KOPT-K1 (cell line): ENCODE measurements around the gene COL9A1.
"Not testable (repeated sequence)": the region's sequence is repeated elsewhere in the genome, so short reads cannot be mapped to it uniquely, and the experiment has no call there.

Experiments
- H3K27ac ChIP-seq: fragments of 200-600 bp; sonication (generic); 2 replicates; pipeline ENCODE4 v1.5.1; 2016; ENCODE audit warnings: antibody characterized with exemption, mild to moderate bottlenecking, low read depth, low read length; ENCODE audit not compliant: poor library complexity, severe bottlenecking
- H3K36me3 ChIP-seq: fragments of 200-600 bp; sonication (generic); 2 replicates; pipeline ENCODE4 v1.5.1; 2017; ENCODE audit warnings: antibody characterized with exemption, mild to moderate bottlenecking, low read length, moderate library complexity; ENCODE audit not compliant: insufficient read depth
- H3K9me3 ChIP-seq: fragments of 200-600 bp; sonication (generic); 2 replicates; pipeline ENCODE4 v1.5.1; 2017; ENCODE audit warnings: antibody characterized with exemption, low read length, mild to moderate bottlenecking; ENCODE audit not compliant: insufficient read depth, poor library complexity, severe bottlenecking

COL9A1 gene

GRCh38 chr6:70309243-70309642, 6.4 kb upstream of the COL9A1 start:
- Histone ChIP-seq H3K36me3 (no peaks in the 10 kb centered on the region), H3K9me3 (no peaks in the 10 kb centered on the region), H3K27ac (no peak overlapping the region)

GRCh38 chr6:70308142-70308541, 5.3 kb upstream of the COL9A1 start:
- H3K9me3 ChIP-seq, H3K27ac ChIP-seq, H3K36me3 ChIP-seq: not testable (repeated sequence)

- Histone ChIP-seq H3K36me3 (no peaks in the 10 kb centered on the region), H3K9me3 (no peaks in the 10 kb centered on the region), H3K27ac (no peak overlapping the region)
These were observed 4.1 kb upstream of the COL9A1 start for GRCh38 chr6:70307008-70307407.

DNA sequence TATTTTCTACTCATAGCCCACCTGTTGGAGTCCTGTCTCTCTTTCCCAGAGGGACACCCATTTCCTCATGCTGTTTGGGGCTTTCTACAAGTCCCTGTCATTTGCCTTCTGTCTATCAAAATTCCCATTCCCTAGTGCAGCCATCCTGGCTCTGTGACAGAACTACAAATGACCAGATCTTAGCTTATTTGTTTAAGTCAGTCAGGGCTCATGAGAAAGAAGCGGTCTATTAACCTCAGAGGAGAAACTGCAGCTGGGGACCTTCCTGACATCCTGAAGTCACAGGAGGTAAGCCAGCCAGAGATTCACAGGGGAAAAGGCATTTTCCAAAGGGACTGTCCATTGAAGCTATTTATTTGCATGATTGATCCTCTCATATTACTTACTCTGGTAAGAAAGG, 1.7 kb upstream of the COL9A1 start:
- no peaks in the 10 kb centered on the region for H3K36me3 ChIP-seq
- no peak overlapping the region for H3K27ac ChIP-seq
- no peaks in the 10 kb centered on the region for H3K9me3 ChIP-seq

DNA sequence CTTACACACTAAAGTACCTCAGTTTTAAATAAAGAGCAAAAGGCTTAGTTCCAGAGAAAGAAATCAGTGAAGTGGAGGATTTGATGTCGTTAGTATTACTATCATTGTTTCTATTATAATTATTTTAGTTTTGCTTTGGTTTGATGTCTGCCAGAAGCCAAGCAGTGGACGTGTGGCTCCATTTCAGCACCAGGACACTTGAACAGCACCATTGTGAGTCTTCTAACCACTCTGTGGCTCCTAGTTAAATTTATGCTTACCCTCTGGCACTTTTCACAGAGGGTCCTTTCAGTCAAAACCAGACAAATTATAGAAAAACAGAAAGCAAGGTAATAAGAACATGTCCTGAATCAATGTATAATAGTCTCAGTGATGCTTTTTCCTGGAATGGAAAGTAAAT, 3.4 kb downstream of the COL9A1 start:
- Histone ChIP-seq H3K27ac (no peak overlapping the region), H3K36me3 (no peaks in the 10 kb centered on the region), H3K9me3 (no peaks in the 10 kb centered on the region)

DNA sequence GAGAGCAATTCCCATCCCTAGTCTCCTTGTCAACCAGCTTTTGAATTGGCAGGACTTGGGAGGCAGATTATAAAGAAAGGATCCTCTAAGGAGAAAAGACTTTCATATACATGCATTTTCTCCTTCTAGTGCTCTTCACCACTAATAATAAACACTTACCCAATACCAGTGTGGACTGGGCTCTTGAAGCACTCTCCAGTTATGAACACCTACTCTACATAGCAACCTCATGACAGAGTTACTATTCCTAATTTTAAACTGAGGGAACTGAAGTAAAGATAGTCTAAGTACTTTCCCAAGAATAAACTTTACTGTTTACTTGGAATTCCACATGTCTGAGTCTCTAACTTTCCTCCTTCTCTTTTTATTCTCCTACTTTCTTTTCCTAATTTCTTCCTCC, 4.8 kb downstream of the COL9A1 start:
- Histone ChIP-seq H3K9me3 (no peaks in the 10 kb centered on the region), H3K36me3 (no peaks in the 10 kb centered on the region), H3K27ac (no peak overlapping the region)

DNA sequence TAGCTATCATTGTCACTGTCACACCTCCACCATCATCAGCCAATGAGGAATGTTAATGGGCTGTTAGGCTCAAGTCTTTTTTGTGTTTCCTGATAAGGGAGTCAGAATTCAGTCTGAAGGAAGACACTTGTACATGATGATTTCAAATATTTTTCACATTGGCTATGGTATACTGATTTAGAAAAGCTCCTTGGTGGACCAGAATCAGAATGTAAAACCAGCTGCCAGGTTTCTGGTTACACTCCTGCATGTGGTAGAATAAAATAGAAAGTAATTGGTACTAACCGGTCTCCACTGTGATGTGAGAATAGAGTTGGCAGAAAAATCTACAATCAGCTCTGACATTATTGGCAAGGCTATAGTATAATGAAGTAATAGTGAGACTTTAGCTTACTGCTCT, 10.7 kb downstream of the COL9A1 start:
- H3K27ac ChIP-seq, result no peak overlapping the region
- H3K9me3 ChIP-seq, result no peaks in the 10 kb centered on the region
- no peaks in the 10 kb centered on the region for H3K36me3 ChIP-seq

DNA sequence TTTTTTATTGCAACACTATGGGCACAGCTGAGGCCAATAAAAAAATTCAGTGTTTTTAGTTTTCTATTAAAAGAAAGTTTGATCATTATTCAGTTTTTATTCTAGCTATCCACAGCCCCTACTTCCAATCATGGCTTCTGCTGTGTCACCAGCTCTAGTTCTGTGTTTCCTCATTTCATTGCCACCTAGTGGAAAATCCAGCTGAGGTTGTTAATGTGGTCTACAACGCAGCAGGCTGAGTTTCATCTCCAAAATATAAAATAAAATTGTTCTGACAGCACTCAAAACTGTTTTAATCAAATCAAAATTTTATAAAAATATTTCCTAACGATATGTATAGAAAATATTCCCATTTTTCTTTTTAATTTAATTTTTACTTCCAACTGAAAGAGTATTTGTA, 13.6 kb downstream of the COL9A1 start:
- Histone ChIP-seq H3K36me3 (no peaks in the 10 kb centered on the region), H3K9me3 (no peaks in the 10 kb centered on the region)

GRCh38 chr6:70286905-70287304, 16.0 kb downstream of the COL9A1 start:
- Histone ChIP-seq H3K36me3 (no peaks in the 10 kb centered on the region), H3K9me3 (no peaks in the 10 kb centered on the region), H3K27ac (no peak overlapping the region)

More for the DNA sequence above, 13.6 kb downstream of the COL9A1 start:
- H3K27ac ChIP-seq, result no peak overlapping the region

DNA sequence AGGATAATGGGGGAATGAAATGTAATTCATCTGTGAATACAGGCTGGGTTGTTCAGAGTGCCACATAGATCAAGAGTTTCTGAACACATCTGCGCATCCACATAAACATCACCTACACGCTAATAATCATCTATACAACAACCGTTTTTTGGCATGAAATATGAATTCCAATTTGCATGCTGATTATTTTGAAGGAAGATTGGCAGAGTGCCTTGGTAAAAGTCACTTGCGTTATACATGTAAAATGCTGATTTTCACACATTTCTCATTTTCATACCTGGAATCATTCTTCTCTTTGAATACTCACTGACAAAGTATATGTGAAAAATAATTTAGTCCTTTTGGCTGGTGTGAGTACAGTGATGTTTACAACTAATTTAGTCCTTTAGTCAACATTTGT, 17.7 kb downstream of the COL9A1 start:
- Histone ChIP-seq H3K27ac (no peak overlapping the region), H3K36me3 (no peaks in the 10 kb centered on the region), H3K9me3 (no peaks in the 10 kb centered on the region)

DNA sequence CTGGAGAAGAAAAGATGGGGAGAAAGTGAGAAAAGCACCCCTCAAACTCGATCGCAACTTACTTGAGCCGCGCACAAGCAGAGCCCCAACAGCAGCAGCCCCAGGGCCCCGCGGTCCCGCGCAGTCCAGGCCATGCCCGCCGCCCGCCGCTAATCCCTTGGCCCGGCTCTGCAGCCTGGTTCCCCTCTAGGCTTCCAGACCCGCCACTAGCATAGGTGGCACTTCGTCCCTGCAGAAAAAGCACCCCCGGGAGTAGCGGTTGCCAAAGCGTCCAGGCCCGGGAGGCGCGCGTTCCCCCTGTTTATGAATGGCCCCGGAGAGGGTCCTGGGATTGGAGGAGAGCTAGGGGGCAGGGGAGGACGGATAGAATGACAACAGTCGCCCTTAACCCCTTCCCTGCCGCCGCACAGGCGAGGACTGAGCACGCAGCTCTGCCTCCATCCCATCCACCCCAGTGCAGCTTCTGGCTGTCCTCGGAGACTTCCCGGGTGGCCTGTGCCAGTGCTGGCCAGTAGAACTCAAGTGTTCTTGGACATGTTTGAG, 19.9 kb downstream of the COL9A1 start:
- H3K36me3 ChIP-seq, result no peaks in the 10 kb centered on the region

DNA sequence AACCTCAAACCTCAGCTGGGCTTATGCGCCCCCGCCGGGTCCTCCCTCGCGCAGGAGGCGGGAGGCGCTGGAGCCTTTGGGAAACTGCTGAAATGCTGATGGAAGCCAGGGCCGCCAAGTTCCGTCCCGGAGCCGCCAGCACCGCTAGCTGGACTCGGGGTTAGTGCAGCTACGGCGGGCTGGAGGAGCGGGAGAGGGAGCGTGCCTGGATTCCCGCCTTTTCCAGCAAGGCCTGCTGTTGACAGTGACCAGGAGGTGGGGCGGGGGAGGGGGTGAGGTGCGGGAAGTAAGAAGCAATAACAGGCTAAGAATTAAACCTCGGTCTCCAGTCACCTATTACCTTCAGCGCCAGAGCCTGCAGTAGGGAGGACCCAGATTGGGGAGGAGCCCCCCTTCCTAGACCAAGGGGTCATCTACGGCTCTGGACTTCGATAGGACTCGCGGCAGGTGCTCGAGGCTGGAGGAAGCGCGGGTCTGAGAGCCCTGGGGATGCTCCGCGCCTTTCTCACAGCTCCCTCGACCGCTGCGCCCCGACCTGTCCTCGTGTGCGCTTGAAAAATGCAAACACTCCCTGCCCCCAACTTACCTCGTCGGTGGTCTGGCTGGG, 20.5 kb downstream of the COL9A1 start:
- H3K36me3 ChIP-seq, result no peaks in the 10 kb centered on the region
- no peak overlapping the region for H3K27ac ChIP-seq
- H3K9me3 ChIP-seq, result no peaks in the 10 kb centered on the region

More for the DNA sequence above, 19.9 kb downstream of the COL9A1 start:
- Histone ChIP-seq H3K9me3 (no peaks in the 10 kb centered on the region), H3K27ac (no peak overlapping the region)

DNA sequence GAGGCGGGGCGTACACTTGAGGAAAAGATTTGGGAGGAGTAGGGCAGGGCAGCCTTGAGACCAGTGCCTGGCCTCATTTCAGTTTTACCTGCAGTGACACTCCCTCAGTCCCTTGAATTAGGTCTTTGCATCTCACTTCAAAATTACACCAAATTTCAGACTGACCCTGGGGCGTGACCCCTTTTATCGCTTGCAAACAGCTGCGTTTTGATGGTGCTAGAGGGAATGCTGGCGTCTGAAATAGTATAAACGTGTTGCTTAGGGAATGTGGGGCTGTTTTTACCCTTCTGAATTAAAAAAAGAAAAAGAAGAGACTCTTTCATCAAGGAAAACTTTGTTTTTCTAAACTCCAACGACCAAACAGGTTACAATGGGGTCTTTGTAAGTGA, 21.0 kb downstream of the COL9A1 start:
- H3K36me3 ChIP-seq, result no peaks in the 10 kb centered on the region
- no peak overlapping the region for H3K27ac ChIP-seq
- no peaks in the 10 kb centered on the region for H3K9me3 ChIP-seq

GRCh38 chr6:70280400-70280853, 22.5 kb downstream of the COL9A1 start:
- Histone ChIP-seq H3K9me3 (no peaks in the 10 kb centered on the region), H3K36me3 (no peaks in the 10 kb centered on the region), H3K27ac (no peak overlapping the region)

GRCh38 chr6:70277470-70277869, 25.4 kb downstream of the COL9A1 start:
- Histone ChIP-seq H3K27ac (no peak overlapping the region), H3K9me3 (no peaks in the 10 kb centered on the region), H3K36me3 (no peaks in the 10 kb centered on the region)

DNA sequence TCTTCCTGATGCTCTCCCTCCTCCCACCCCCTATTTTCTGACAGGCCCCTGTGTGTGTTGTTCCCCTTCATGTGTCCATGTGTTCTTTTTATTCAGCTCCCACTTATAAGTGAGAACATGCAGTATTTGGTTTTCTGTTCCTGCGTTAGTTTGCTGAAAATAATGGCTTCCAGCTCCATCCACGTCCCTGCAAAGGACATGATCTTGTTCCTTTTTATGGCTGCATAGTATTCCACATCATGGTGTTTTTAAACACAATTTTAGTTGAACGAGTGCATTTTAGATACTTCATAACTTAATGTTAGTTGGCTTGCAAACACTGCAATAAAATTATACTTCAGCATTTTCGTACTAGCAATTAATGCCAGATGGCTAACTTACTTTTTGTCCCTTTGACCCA, 28.5 kb downstream of the COL9A1 start:
- Histone ChIP-seq H3K27ac (no peak overlapping the region), H3K9me3 (no peaks in the 10 kb centered on the region), H3K36me3 (no peaks in the 10 kb centered on the region)
